Hematopoietic multipotent progenitor cell treated with erythropoietin and hydrocortisone succinate and interleukin-3 and kit ligand, for 15 days (in vitro differentiated cells): Measurements from ENCODE around the gene MSX1.

Source experiments
- DNase-seq: peaks from one replicate; pipeline ENCODE4 v3.0.0-alpha.2; 2015; ENCODE audit warnings: low spot score

MSX1 gene

GRCh38 chr4:4913147-4913561 lies 53.7 kb downstream of the MSX1 start:
- DNase-seq, result no peak
